D721Med (cell line): Measurements from ENCODE around the gene MIGA1.
"Not testable (repeated sequence)": the region's sequence is repeated elsewhere in the genome, so short reads cannot be mapped to it uniquely, and the experiment has no call there.

Experiments
- DNase-seq: peaks from one replicate; pipeline ENCODE4 v3.0.0; 2011; ENCODE audit warnings: low spot score; ENCODE audit not compliant: insufficient read length
- FAIRE-seq: peaks from 2 replicates; lab custom pipeline; 2011; peaks lifted over from hg19 to GRCh38; lab: Jason Lieb, UNC
- TF ChIP-seq, protein P1 (sequence below): IDR thresholded peaks from 2 replicates; pipeline ENCODE4 v1.5.1; 2012; ENCODE audit warnings: mild to moderate bottlenecking, control low read depth; ENCODE audit not compliant: insufficient read depth; ENCODE audit errors: missing control alignments

MIGA1 gene

DNA sequence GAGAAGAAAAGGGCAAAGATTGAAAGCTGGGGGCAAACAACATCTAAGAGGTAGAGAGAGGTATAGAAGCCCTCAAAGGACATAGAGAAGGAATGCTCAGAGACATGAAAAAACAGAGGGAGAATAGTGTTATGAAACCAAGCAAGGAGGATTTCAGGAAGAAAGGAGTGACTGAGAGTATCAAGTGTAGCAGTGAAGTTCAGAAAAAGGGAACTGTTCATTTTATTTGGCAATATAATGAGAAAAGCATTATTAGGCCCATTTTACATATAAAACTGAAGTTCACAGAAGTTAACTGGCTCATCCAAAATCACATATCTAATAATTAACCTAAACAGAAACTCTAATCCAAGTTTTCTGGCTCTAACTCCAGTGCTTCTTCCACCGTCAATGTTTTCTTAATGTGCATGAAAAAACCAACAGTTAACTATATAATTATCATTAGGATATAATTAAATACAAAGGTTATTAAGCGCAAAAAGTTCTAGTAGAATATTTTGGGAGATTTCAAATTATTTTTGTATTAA lies 126.6 kb downstream of the MIGA1 start:
- DNase-seq (no peak), FAIRE-seq (no peak)
- TF ChIP-seq, protein P1, sequence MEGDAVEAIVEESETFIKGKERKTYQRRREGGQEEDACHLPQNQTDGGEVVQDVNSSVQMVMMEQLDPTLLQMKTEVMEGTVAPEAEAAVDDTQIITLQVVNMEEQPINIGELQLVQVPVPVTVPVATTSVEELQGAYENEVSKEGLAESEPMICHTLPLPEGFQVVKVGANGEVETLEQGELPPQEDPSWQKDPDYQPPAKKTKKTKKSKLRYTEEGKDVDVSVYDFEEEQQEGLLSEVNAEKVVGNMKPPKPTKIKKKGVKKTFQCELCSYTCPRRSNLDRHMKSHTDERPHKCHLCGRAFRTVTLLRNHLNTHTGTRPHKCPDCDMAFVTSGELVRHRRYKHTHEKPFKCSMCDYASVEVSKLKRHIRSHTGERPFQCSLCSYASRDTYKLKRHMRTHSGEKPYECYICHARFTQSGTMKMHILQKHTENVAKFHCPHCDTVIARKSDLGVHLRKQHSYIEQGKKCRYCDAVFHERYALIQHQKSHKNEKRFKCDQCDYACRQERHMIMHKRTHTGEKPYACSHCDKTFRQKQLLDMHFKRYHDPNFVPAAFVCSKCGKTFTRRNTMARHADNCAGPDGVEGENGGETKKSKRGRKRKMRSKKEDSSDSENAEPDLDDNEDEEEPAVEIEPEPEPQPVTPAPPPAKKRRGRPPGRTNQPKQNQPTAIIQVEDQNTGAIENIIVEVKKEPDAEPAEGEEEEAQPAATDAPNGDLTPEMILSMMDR = no peak

DNA sequence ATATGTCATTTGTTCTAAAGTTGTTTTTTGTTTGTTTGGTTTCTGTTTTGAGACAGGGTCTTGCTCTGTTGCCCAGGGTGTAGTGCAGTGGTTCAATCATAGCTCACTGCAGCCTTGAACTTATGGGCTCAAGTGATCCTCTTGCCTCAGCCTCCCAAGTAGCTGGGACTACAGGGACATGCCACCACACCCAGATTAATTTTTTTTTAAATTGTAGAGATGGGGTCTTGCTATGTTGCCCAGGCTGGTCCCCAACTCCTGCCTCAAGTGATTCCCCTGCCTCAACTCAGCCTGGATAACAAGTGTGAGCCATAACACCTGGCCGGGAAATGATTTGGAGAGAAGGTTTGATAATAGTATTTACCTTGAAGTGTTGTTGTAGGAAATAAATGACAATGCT lies 127.2 kb downstream of the MIGA1 start:
- FAIRE-seq (no peak), DNase-seq (no peak)
- TF ChIP-seq, protein P1 = no peak

DNA sequence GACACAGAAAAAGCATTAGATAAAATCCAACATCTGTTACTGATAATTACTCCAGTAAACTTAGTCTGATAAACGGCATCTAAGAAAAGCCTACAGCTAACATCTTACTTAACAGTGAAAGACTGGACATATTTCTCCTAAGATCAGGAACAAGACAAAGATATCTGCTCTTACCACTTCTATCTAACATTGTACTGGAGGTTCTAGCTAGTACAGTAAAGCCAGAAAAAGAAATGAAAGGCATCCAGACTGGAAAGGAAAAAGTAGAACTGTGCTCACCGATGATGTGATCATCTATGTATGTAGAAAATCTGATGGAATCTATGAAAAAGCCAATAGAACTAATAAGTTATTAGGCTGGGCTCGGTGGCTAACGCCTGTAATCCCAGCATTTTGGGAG lies 130.7 kb downstream of the MIGA1 start:
- DNase-seq = no peak
- TF ChIP-seq, protein P1 = no peak
- FAIRE-seq = no peak

DNA sequence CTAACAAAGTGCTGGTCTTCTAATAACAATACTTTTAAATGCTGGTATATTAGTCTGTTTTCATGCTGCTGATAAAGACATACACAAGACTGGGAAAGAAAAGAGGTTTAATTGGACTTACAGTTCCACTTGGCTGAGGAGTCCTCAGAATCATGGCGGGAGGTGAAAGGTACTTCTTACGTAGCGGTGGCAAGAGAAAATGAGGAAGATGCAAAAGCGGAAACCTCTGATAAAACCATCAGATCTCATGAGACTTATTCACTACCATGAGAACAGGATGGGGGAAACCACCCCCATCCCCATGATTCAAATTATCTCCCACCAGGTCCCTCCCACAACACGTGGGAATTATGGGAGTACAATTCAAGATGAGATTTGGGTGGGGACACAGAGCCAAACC lies 139.5 kb downstream of the MIGA1 start:
- not testable (repeated sequence) for DNase-seq, FAIRE-seq

DNA sequence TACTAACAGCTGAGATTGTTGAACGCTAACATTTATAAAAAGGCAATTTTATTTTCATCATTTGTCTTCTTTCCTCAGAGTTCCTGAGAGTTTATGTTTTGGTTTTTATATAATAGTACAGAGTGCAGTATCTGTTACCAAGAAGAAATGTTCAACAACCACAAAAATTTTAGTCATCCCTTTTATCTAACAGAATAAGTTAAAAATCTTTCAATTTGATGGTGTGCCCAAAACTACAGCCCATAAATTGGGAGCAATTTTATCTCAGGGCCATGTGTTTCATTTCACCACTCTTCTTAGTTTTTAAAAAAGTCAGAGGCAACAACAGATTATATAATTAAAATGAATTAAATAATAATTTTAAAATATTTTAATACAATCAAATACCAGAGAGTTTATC lies 146.1 kb downstream of the MIGA1 start:
- TF ChIP-seq, protein P1 = no peak
- DNase-seq = no peak
- no peak for FAIRE-seq

DNA sequence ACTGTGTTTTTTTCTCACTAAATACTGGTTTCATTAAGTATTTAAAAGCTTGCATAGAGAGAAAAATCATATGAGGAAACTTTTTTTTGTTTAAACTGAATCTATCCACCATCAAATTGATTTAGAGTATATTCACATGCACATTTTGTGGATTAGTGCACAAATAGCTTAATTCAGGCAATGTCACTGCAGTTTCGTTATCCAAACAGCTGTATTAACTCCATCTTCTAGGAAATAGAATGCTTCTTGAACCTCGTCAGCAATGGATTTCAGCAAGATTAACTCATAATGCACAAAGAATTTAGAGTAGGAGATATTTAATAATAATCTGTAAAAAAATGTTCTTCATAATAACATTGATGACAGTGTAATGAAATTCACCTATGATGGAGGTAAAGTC lies 146.5 kb downstream of the MIGA1 start:
- TF ChIP-seq, protein P1 = no peak
- FAIRE-seq (no peak), DNase-seq (no peak)

DNA sequence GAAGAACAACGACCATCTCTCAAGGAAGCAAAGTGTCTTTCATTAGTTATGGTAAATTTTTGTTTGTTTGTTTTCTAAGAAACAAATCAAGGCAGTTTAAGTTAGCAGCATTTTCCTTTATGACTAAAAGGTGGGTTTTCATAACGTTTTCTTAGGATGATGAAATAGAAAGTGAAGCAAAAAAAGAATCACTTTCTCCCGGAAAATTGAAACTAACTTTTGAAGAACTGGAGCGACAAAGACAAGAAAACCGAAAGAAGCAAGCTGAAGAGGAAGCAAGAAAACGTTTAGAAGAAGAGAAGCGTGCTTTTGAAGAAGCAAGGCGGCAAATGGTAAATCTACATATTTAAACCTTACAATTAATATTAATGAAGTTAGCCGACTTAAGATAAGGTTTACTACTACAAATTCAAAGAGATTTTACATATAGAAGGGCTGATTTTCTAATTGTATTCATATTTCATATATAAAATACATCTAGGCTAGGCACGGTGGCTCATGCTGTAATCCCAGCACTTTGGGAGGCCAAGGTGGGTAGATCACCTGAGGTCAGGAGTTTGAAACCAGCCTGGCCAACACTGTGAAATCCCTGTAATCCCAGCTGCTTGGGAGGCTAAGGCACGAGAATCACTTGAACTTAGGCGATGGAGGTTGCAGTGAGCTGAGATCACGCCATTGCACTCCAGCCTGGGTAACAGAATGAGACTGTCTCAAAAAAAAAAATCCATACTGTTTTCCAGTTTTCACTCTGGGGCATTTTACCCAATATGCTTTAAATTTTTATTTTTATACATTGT lies 147.3 kb downstream of the MIGA1 start:
- TF ChIP-seq, protein P1 = no peak
- DNase-seq (no peak), FAIRE-seq (no peak)
